GM06990 (cell line): ENCODE measurements around the gene WNT9B.

Source experiments
- DNase-seq: peaks from one replicate; pipeline ENCODE4 v3.0.0-alpha.2; 2011; ENCODE audit not compliant: insufficient read length; ENCODE audit errors: extremely low read depth
- H3K27me3 ChIP-seq: replicated peaks from 2 replicates; pipeline ENCODE4 v1.6.0; 2011; ENCODE audit warnings: low read length; ENCODE audit not compliant: control insufficient read depth, insufficient read depth
- H3K36me3 ChIP-seq: 2 replicates; pipeline ENCODE4 v1.5.1; 2011; ENCODE audit warnings: low read length; ENCODE audit not compliant: control insufficient read depth, insufficient read depth
- H3K4me3 ChIP-seq: replicated peaks from 2 replicates; pipeline ENCODE4 v1.5.1; 2011; ENCODE audit warnings: low read depth, mild to moderate bottlenecking, control low read depth, low read length
- CTCF ChIP-seq: IDR thresholded peaks from 2 replicates; pipeline ENCODE4 v1.5.1; 2011; ENCODE audit warnings: low read length, control low read depth, mild to moderate bottlenecking, inconsistent platforms; ENCODE audit not compliant: insufficient read depth, poor library complexity, severe bottlenecking

The WNT9B gene

GRCh38 chr17:46826116-46826515 is 25.3 kb upstream of the WNT9B start:
- no peak for DNase-seq
- no peak for TF ChIP-seq CTCF
- peaks cover 5% of the 10 kb centered on the region for H3K27me3 ChIP-seq
- no peaks in the 10 kb centered on the region for H3K36me3 ChIP-seq
- no peak overlapping the region for H3K4me3 ChIP-seq

- H3K27me3 ChIP-seq, result peaks cover 2% of the 10 kb centered on the region
- TF ChIP-seq CTCF, result no peak
- no peaks in the 10 kb centered on the region for H3K36me3 ChIP-seq
- no peak overlapping the region for H3K4me3 ChIP-seq
- no peak for DNase-seq
These were observed 24.1 kb upstream of the WNT9B start for GRCh38 chr17:46827274-46827673.

- no peak overlapping the region for H3K4me3 ChIP-seq
- peaks cover 2% of the 10 kb centered on the region for H3K27me3 ChIP-seq
- DNase-seq, result no peak
- no peak for TF ChIP-seq CTCF
- no peaks in the 10 kb centered on the region for H3K36me3 ChIP-seq
These were observed 19.6 kb upstream of the WNT9B start for GRCh38 chr17:46831573-46832330.

- H3K36me3 ChIP-seq, result no peaks in the 10 kb centered on the region
- no peak for DNase-seq
These were observed 19.0 kb upstream of the WNT9B start for GRCh38 chr17:46832331-46832821.

GRCh38 chr17:46832945-46833839 is 18.2 kb upstream of the WNT9B start:
- TF ChIP-seq CTCF, result no peak
- Histone ChIP-seq H3K4me3 (no peak overlapping the region), H3K27me3 (peaks cover 2% of the 10 kb centered on the region), H3K36me3 (no peaks in the 10 kb centered on the region)
- no peak for DNase-seq

More at GRCh38 chr17:46832331-46832821, 19.0 kb upstream of the WNT9B start:
- no peak for TF ChIP-seq CTCF
- Histone ChIP-seq H3K27me3 (peaks cover 2% of the 10 kb centered on the region), H3K4me3 (no peak overlapping the region)
